Activated T-cell treated with anti-CD3 and anti-CD28 coated beads, Interleukin-2, amount 50 U/mL, for 4 hours (primary cell): ENCODE measurements around the gene SLC35D2. TPM values are rescaled to one million over a fixed set of nuclear protein-coding genes. Genes with fewer than 3 reads are reported as not detected.

Experiments
- ATAC-seq, 2 donors: fragments of 200-7000 bp; cut with Tn5 transposase; one replicate each; pipeline ENCODE4 v1.10.0; 2021
- DNase-seq: peaks from one replicate; pipeline ENCODE4 v3.0.0-alpha.2; 2020
- H3K27me3 Mint-ChIP-seq: one replicate; pipeline ENCODE4 v1.8.0; 2021; ENCODE audit warnings: low read depth, mixed read lengths
- H3K36me3 Mint-ChIP-seq: one replicate; pipeline ENCODE4 v1.8.0; 2022; ENCODE audit warnings: mixed read lengths; ENCODE audit not compliant: insufficient read depth
- H3K4me1 Mint-ChIP-seq: one replicate; pipeline ENCODE4 v1.8.0; 2021; ENCODE audit warnings: low read depth, mixed read lengths
- H3K4me3 Mint-ChIP-seq: one replicate; pipeline ENCODE4 v1.8.0; 2021; ENCODE audit warnings: mild to moderate bottlenecking, moderate library complexity, mixed read lengths
- H3K9me3 Mint-ChIP-seq: one replicate; pipeline ENCODE4 v1.8.0; 2021; ENCODE audit warnings: mixed read lengths
- total RNA-seq, 3 donors: library from RNA; stranded (reverse); gene quantifications; one replicate each; pipeline ENCODE4 v1.2.1, GENCODE V29; 2021

The SLC35D2 gene
- total RNA-seq, result 1 to 10 TPM; 3.5 to 7.2 (median 4.4) TPM

GRCh38 chr9:96383165-96383942 is at the start of gene SLC35D2:
Gene SLC35D2, minus strand, starts transcription at chr9:96383711. Its CDS starts 77 bp downstream, at chr9:96383634.
- ATAC-seq, result peak; percentile 72 to 81
- no peaks in the 10 kb centered on the region for H3K9me3 Mint-ChIP-seq
- H3K36me3 Mint-ChIP-seq, result peaks cover 7% of the 10 kb centered on the region
- peak within 1 kb of the TSS; percentile 84 for H3K4me3 Mint-ChIP-seq
- peaks cover 37% of the 10 kb centered on the region for H3K4me1 Mint-ChIP-seq
- DNase-seq, result no peak
- no peaks in the 10 kb centered on the region for H3K27me3 Mint-ChIP-seq

GRCh38 chr9:96430377-96430776 is 46.9 kb upstream of the SLC35D2 start:
- Mint-ChIP-seq H3K9me3 (no peaks in the 10 kb centered on the region), H3K4me3 (no peak overlapping the region), H3K4me1 (peaks cover 6% of the 10 kb centered on the region), H3K36me3 (no peaks in the 10 kb centered on the region), H3K27me3 (peaks cover 2% of the 10 kb centered on the region)
- ATAC-seq, result no peak
- DNase-seq, result no peak

GRCh38 chr9:96429732-96430131 is 46.2 kb upstream of the SLC35D2 start:
- peaks cover 5% of the 10 kb centered on the region for H3K4me1 Mint-ChIP-seq
- H3K36me3 Mint-ChIP-seq, result no peaks in the 10 kb centered on the region
- no peak for ATAC-seq
- no peaks in the 10 kb centered on the region for H3K9me3 Mint-ChIP-seq
- H3K27me3 Mint-ChIP-seq, result peaks cover 2% of the 10 kb centered on the region
- H3K4me3 Mint-ChIP-seq, result no peak overlapping the region
- no peak for DNase-seq

GRCh38 chr9:96425500-96426169 is 42.1 kb upstream of the SLC35D2 start:
- no peaks in the 10 kb centered on the region for H3K27me3 Mint-ChIP-seq
- H3K9me3 Mint-ChIP-seq, result no peaks in the 10 kb centered on the region
- no peak overlapping the region for H3K4me3 Mint-ChIP-seq
- ATAC-seq (no peak), DNase-seq (no peak)
- no peaks in the 10 kb centered on the region for H3K36me3 Mint-ChIP-seq
- H3K4me1 Mint-ChIP-seq, result peaks cover 11% of the 10 kb centered on the region

- no peaks in the 10 kb centered on the region for H3K36me3 Mint-ChIP-seq
- peaks cover 25% of the 10 kb centered on the region for H3K4me1 Mint-ChIP-seq
- no peak overlapping the region for H3K4me3 Mint-ChIP-seq
- H3K27me3 Mint-ChIP-seq, result no peaks in the 10 kb centered on the region
- DNase-seq, result no peak
- no peaks in the 10 kb centered on the region for H3K9me3 Mint-ChIP-seq
- no peak for ATAC-seq
Measured at GRCh38 chr9:96423985-96424336, 40.5 kb upstream of the SLC35D2 start.

GRCh38 chr9:96423322-96423984 is 39.9 kb upstream of the SLC35D2 start:
- no peaks in the 10 kb centered on the region for H3K36me3 Mint-ChIP-seq
- H3K4me3 Mint-ChIP-seq, result no peak overlapping the region
- no peak for ATAC-seq
- no peaks in the 10 kb centered on the region for H3K9me3 Mint-ChIP-seq
- peaks cover 25% of the 10 kb centered on the region for H3K4me1 Mint-ChIP-seq
- no peak for DNase-seq
- H3K27me3 Mint-ChIP-seq, result no peaks in the 10 kb centered on the region

GRCh38 chr9:96420468-96421219 is 37.1 kb upstream of the SLC35D2 start:
- Mint-ChIP-seq H3K36me3 (no peaks in the 10 kb centered on the region), H3K9me3 (no peaks in the 10 kb centered on the region), H3K4me3 (peak overlapping the region; percentile 87), H3K4me1 (peaks cover 26% of the 10 kb centered on the region), H3K27me3 (no peaks in the 10 kb centered on the region)
- DNase-seq (no peak), ATAC-seq (no peak)

- peak overlapping the region; percentile 87 for H3K4me3 Mint-ChIP-seq
- DNase-seq (no peak), ATAC-seq (no peak)
- peaks cover 25% of the 10 kb centered on the region for H3K4me1 Mint-ChIP-seq
- no peaks in the 10 kb centered on the region for H3K9me3 Mint-ChIP-seq
- no peaks in the 10 kb centered on the region for H3K27me3 Mint-ChIP-seq
- H3K36me3 Mint-ChIP-seq, result no peaks in the 10 kb centered on the region
Measured at GRCh38 chr9:96419691-96419969, 36.1 kb upstream of the SLC35D2 start.

GRCh38 chr9:96418920-96419690 is 35.6 kb upstream of the SLC35D2 start:
- H3K4me3 Mint-ChIP-seq, result peak overlapping the region; percentile 87
- peak; percentile 17 for DNase-seq
- H3K9me3 Mint-ChIP-seq, result no peaks in the 10 kb centered on the region
- peak; percentile 11 to 25 for ATAC-seq
- no peaks in the 10 kb centered on the region for H3K36me3 Mint-ChIP-seq
- H3K27me3 Mint-ChIP-seq, result no peaks in the 10 kb centered on the region
- peaks cover 27% of the 10 kb centered on the region for H3K4me1 Mint-ChIP-seq

- DNase-seq (peak; percentile 84), ATAC-seq (peak; percentile 82 to 84)
- Mint-ChIP-seq H3K4me3 (peak within 1 kb of the TSS; percentile 91), H3K27me3 (no peaks in the 10 kb centered on the region), H3K36me3 (no peaks in the 10 kb centered on the region), H3K9me3 (no peaks in the 10 kb centered on the region), H3K4me1 (peaks cover 35% of the 10 kb centered on the region)
Measured at GRCh38 chr9:96418083-96418919, 34.8 kb upstream of the SLC35D2 start, which contains the start of gene ZNF367. Gene ZNF367, minus strand, starts transcription at chr9:96418370. Its CDS starts 338 bp downstream, at chr9:96418032.

GRCh38 chr9:96417661-96418082 is 34.2 kb upstream of the SLC35D2 start:
- ATAC-seq, result peak; percentile 9
- H3K27me3 Mint-ChIP-seq, result no peaks in the 10 kb centered on the region
- H3K36me3 Mint-ChIP-seq, result no peaks in the 10 kb centered on the region
- no peak for DNase-seq
- H3K9me3 Mint-ChIP-seq, result no peaks in the 10 kb centered on the region
- peak overlapping the region; percentile 87 for H3K4me3 Mint-ChIP-seq
- H3K4me1 Mint-ChIP-seq, result peaks cover 41% of the 10 kb centered on the region

GRCh38 chr9:96417051-96417586 is 33.6 kb upstream of the SLC35D2 start:
- Mint-ChIP-seq H3K9me3 (no peaks in the 10 kb centered on the region), H3K4me3 (peak overlapping the region; percentile 91), H3K27me3 (no peaks in the 10 kb centered on the region), H3K4me1 (peaks cover 44% of the 10 kb centered on the region), H3K36me3 (no peaks in the 10 kb centered on the region)
- ATAC-seq (peak; percentile 17 to 22), DNase-seq (peak; percentile 92)
